Astrocyte of the hippocampus (primary cell): ENCODE results near the gene POU3F3.
A peak's percentile ranks its signal among the peaks of the same experiment; 100 is the strongest.

ENCODE experiments used
- DNase-seq: peaks from one replicate; pipeline ENCODE4 v3.0.0; 2011; ENCODE audit warnings: low read depth, low spot score

POU3F3 gene

DNA sequence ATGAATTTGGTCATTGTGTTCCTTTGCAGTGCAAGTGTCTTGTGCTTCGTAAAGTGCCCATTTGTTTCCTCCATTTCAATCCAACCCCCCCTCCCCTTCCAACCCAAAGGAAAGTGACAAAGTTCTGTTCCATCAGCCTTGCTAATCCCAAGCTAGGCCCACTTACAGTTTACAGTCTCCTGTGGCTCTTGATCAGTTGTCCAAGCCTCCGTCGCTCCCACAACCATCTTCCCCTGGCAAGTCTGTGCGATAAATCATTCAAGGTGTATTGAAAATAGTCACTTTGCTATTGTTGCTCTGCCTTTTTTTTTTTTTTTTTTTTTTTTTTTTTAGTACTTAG is 6.5 kb downstream of the POU3F3 start:
- peak; percentile 58 for DNase-seq

- DNase-seq: peak; percentile 67
These were observed 7.6 kb downstream of the POU3F3 start for GRCh38 chr2:104861351-104862057.

DNA sequence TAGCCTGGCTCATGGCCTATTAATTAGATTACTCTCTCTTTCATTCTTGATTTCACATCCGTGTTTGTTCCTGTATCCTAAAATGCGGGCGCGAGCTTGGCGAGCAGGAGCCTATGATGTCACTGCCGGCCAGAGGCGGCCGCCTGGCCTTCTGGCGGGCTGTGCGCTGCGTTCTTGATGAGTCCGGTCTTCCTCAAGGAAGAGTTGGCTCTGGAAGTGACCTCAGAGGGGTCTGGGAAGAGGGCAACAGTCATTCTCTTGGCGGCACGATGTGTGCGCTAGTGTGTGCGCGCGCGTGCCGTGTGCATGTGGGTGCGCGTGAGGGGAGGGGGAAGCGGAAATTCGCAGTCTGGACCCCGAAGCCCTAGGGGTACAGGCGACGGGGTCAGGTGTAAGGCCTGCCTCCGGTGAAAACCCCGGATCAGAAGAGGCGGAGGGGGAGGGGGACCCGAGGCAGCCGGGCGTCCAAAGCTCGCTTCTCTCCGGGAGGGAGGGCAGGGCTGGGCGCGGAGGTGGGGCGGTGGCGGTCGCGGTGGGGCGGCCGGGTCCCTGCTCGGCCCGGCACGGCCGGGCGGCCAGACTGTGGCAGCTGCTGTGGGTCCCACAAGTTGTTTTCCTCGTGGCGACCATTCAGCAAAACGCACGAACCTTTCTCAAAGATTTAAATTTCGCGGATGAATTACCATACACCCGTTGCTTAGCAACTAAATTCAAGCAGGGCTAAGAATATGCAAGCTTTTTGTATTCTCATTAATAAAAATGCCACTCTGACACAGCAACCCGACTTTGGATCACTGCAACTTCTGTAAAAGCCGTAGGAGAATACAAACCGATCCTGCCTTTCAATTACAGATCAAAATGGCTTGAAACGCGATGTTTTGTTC is 8.4 kb downstream of the POU3F3 start:
- DNase-seq: peak; percentile 88

- peak; percentile 61 for DNase-seq
These were observed 9.2 kb downstream of the POU3F3 start for GRCh38 chr2:104863146-104863467.

DNA sequence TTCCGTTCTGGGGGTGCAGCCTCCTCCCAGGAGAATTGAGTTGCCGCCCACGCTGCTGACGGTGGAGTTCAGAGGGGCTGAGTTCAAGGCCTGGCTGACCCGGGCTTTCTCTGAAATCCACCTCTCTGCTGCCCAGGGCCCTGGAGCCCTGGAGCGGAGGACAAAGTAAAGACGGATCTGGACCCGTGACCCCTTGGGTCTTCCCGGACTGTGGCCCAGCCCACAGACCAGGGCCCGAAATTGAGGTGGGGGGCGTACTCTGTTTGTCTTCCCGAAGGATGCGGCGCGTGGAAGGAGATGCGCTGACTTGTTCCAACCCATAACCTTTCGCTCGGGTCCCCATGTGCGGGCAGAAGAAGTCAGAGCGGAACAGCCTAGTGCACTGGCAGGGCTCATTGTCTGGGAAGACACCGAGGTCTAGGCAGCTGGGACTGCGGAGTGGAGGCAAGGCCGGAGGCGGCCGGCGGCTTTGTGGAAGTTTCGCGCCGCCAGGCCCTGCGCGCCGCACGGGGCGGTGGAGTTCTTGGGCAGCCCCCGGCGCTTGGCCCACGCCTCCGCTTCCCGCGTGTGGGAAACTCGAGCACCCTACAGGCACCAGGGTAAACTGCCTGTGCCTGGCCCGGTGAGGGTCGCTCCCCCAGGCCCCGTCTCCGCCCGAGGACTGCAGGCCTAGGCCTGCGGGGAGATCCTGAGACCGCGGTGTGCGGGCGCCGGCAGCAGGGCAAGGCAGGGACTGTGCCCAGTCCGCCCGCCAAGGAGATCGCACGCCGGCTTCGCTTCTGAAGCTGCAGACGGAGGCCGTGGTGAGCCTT is 9.8 kb downstream of the POU3F3 start:
- peak; percentile 70 for DNase-seq

- DNase-seq: peak; percentile 41
These were observed 10.6 kb downstream of the POU3F3 start for GRCh38 chr2:104864280-104865095.

DNA sequence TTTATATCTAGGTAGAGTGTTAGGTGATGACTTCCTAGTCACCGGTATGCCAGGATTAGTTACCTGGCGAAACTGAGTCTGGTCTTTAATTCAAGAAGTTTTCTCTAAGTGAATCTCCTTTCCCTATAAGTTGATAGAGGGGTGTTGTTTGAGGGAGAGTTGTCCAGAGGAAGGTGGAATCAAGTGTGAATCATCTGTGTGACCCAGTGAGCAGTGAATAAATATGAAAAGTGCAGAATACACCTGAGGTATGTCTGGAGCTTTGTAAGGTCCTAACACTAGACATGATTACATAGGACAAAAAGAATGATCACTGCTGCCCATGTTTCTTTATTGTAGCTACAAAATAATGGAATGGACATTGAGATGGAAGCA is 11.2 kb downstream of the POU3F3 start:
- no peak for DNase-seq

- peak; percentile 55 for DNase-seq
These were observed 12.4 kb downstream of the POU3F3 start for GRCh38 chr2:104866122-104866864.

GRCh38 chr2:104866883-104867812 is 13.2 kb downstream of the POU3F3 start:
- peak; percentile 87 for DNase-seq

- DNase-seq: peak; percentile 41
These were observed 14.0 kb downstream of the POU3F3 start for GRCh38 chr2:104867813-104868504.

- DNase-seq: peak; percentile 31
These were observed 14.6 kb downstream of the POU3F3 start for GRCh38 chr2:104868505-104868866.

DNA sequence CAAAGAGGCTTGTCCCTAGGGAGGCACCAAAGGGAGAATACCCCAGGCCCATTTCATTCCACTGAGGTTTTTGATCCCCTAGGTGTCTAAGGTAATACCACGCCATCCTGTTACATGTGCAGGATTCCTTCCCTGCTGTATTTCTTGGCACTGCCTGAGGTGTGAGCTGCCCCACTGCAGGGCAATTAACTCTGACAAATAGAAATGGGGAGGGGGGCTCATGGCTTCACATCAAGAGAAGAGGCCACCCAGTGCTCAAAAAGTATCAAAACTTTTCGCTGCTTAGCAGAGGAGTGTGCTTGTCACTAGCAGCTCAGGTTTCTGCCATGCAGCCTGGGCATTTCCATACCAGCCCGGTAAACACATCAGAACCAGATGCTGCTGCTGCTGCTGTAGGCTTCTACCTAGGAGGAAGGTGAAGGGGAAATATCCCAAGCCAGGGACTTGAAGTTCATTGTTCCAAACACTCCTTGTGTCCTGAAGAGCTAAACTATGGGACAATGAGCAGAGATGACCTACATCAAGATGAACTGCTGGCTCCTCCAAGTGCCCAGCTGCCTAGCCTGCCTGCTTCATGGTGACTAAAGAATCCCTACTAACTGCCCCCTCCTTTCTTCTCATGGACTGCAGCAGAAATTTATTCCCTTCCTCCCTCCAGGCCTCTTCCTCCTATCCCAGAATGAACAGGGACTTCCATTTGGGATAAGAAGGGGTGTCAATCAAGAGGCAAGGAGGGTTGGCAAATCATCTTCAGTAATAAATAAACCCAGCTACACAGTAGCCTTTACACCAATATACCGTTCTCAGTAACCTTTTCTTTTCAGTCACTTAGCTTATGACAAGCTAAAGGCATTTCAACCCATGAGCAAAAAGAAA is 16.4 kb downstream of the POU3F3 start:
- peak; percentile 49 for DNase-seq

DNA sequence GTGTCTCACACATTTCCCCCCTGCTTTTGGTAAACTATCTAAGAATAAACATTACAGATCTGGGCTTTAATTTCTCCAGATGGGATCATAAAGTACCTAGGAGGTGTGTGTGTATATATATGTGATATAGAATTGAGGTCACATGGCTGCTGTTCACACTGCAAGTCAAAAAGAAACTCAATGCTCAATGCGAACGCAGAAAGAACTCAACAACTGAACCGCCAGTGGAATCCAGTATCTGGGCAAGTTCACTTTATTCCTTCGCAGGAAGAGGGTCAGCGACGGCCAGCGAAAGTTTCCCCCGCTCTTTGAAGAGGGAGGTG is 17.7 kb downstream of the POU3F3 start:
- DNase-seq: no peak

- peak; percentile 74 for DNase-seq
These were observed 18.3 kb downstream of the POU3F3 start for GRCh38 chr2:104871972-104872865.

DNA sequence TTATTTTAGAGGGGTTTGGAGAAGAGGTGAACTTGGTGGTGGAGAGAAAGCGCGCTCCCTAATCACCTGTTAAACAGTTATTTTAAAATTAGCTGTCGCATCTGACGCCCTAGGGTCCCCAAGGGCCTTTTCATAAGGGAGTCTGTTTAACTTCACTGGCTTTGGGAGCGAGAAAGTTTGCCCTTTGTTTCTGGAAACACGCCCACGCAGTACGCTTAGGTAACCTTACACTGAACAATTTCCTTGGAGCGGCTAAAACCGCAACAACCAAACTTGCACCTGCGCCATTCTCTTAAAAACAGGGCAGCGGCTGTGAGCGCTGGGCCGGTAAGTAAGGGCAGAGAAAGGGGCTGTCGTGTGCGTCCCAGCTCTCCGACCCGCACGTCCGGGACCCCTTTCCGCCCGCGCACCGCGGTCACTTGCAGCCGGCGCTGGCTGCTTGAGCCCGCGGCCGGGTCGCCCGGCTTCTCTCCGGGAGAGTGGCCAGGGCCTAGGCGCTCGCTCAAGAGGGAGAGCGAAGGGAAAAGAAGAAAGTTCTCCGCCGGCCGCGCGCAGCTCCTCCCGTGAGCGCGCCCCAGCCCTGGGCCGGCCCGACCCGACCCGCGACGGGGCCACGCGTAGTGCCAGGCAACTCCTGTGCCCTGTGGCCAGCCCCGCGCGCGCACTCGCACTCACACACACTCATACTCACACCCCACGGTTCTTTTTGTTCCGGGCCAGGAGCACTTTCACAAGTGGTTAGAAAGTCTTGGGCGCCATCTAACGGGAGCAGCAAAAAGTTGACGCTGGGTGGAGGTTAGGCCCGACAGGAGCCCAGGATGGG is 19.2 kb downstream of the POU3F3 start:
- DNase-seq: peak; percentile 93

DNA sequence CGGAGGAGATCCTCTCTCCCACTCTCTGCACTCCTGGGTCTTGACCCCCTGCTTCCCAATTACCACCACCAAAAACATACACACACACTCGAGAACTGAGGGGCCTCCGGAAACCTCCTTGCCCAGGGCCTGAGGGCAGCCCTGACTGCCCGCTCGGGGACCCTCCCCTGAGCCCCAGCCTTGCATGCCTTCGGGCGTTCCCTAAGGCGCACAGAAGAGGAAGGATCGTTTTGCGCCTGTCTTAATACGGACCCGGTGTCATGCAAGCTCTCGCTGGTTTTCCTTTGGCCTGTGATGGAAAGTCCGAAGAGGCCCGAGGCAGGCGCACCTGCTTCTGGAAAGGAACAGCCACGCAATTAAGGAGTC is 19.8 kb downstream of the POU3F3 start:
- DNase-seq: no peak
